ENCODE results near the gene NPFF.

DNA sequence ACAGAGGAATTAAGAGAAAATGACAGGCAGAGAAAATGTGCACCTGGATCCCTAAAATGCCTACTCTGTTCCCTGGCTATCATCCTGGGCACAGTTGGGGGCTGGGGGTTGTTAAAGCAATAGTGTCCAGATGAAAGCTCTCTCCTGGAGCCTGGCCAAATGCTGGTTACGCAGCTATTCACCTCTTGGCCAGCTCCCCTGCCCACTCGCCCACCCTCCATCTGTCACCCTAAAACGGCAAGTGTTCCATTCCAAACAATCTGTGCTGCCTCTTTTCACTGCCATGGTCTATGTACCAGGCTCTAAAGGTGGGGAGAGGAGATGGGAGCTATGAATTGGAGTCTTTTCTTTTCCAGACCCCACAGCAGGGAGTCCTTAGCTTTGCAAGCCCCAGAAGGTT, 24.7 kb upstream of the NPFF start:
- TF ChIP-seq MAX (CRISPR knock-in tag; IDR thresholded peaks at IDR 0.05) (no peak), ZNF423 (CRISPR knock-in tag; IDR thresholded peaks at IDR 0.05) (no peak), E2F4 (CRISPR knock-in tag; IDR thresholded peaks at IDR 0.05; ENCODE audit: borderline replicate concordance, low read depth) (no peak), ESRRA (CRISPR knock-in tag; IDR thresholded peaks at IDR 0.05; ENCODE audit: borderline replicate concordance) (no peak)
- TF ChIP-seq, protein P1, sequence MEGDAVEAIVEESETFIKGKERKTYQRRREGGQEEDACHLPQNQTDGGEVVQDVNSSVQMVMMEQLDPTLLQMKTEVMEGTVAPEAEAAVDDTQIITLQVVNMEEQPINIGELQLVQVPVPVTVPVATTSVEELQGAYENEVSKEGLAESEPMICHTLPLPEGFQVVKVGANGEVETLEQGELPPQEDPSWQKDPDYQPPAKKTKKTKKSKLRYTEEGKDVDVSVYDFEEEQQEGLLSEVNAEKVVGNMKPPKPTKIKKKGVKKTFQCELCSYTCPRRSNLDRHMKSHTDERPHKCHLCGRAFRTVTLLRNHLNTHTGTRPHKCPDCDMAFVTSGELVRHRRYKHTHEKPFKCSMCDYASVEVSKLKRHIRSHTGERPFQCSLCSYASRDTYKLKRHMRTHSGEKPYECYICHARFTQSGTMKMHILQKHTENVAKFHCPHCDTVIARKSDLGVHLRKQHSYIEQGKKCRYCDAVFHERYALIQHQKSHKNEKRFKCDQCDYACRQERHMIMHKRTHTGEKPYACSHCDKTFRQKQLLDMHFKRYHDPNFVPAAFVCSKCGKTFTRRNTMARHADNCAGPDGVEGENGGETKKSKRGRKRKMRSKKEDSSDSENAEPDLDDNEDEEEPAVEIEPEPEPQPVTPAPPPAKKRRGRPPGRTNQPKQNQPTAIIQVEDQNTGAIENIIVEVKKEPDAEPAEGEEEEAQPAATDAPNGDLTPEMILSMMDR (IDR thresholded peaks at IDR 0.05): no peak
- TF ChIP-seq, protein P2, sequence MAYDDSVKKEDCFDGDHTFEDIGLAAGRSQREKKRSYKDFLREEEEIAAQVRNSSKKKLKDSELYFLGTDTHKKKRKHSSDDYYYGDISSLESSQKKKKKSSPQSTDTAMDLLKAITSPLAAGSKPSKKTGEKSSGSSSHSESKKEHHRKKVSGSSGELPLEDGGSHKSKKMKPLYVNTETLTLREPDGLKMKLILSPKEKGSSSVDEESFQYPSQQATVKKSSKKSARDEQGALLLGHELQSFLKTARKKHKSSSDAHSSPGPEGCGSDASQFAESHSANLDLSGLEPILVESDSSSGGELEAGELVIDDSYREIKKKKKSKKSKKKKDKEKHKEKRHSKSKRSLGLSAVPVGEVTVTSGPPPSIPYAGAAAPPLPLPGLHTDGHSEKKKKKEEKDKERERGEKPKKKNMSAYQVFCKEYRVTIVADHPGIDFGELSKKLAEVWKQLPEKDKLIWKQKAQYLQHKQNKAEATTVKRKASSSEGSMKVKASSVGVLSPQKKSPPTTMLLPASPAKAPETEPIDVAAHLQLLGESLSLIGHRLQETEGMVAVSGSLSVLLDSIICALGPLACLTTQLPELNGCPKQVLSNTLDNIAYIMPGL (CRISPR knock-in tag; IDR thresholded peaks at IDR 0.05): no peak
